GM12892 (cell line): ENCODE results near the gene XIRP1.

Source experiments
- POLR2A ChIP-seq: IDR thresholded peaks from 2 replicates; pipeline ENCODE4 v1.6.1; 2011; ENCODE audit warnings: low read depth, low read length, control low read depth
- POLR2AphosphoS5 ChIP-seq: IDR thresholded peaks from 2 replicates; pipeline ENCODE4 v1.6.1; 2011; ENCODE audit warnings: low read depth, low read length, control low read depth
- TAF1 ChIP-seq: IDR thresholded peaks from 2 replicates; pipeline ENCODE4 v1.6.1; 2011; ENCODE audit warnings: low read depth, mild to moderate bottlenecking, control low read depth, low read length, borderline replicate concordance

DNA sequence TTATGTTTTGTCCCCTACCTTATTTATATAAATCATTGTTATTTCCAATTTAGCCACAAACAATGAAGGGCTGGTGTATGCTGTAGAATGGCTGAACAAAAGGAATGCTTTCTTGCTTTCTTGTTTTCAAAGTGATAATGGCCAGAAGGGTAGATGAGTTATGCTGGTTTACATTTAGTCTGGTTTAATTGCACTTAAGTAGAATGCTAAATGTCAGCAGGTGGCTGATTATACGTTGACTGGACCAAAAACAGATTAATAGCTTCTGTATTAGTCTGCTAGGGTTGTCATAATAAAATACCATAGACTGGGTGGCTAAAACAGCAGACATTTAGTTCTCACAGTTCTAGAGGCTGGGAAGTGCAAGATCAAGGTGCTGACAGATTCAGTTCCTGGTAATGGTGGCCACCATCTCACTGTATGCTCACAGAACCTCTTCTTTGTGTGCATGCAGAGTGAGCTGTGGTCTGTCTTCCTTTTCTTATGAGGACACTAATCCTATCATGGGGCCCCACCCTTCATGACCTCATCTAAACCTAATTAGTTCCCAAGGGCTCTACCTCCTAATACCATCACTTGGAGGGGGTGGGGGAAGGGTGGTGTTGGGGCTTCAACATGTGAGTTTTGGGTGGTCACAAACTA lies 17.1 kb upstream of the XIRP1 start:
- TF ChIP-seq POLR2A (no peak), POLR2AphosphoS5 (no peak), TAF1 (no peak)
